Measurements from ENCODE around the gene SLC15A4. TPM values are rescaled to one million over a fixed set of nuclear protein-coding genes. Genes with fewer than 3 reads are reported as not detected.

The SLC15A4 gene
- total RNA-seq, 1 donor from 2014 or later: 25.2 TPM

DNA sequence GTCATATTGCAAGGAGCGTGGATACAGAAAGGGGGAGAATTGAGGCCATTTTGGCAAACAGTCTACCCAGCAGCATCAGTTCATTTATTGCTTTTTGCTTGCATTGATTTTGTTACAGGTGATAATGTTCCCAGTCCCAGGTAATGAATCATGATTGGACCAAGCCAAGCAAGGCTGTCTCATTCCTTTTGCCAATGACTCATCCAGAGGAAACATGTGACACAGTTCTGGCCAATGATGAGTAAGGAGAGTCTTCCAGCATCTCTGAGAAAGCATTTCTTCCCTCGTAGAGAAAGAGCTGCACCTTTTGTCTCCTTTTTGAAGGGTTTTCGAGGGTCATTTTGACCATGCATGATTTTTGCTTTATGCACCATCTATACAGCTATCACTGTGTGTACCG is 68.2 kb downstream of the SLC15A4 start:
- DNase-seq (ENCODE audit: low read depth in 2 of 2): no peak

DNA sequence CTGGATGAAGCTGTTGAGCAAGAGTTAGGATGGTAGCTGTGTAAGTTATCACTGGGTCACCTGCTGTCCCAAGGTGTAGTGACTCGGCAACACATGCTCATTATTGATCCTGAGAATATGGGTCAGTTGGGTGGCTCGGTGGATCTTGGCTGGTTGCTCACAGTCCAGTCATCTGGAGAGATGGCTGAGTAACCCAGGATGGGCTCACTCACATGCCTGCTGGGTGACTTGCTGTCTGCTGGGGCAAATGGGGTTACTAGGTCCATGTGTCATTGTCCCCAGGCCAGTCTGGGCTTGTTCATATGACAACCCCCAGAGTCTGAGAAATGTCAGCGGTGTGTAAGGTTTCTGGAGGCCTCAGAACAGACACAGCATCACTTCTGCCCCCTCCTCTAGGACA is 69.5 kb downstream of the SLC15A4 start:
- no peak for DNase-seq (ENCODE audit: low read depth in 2 of 2)

DNA sequence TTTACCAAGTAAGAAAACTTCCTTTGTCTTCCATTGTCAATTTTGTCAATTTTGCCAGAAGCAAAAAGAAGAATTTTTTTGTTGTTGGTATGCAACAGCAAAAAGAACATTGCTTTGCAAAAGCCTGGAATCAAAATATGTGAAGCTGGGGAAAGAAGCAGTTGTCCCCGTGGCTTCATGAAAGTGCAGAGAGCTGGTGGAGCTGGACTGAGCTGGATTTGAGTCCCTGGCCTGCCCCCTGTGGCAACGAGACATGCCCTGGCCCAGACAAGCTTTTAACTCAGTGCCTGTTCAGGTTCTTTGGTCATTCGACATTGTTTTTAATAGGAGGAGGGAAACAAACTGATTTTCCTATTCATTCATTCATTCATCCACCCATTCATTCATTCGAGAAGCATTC is 70.3 kb downstream of the SLC15A4 start:
- no peak for DNase-seq (ENCODE audit: low read depth in 2 of 2)

DNA sequence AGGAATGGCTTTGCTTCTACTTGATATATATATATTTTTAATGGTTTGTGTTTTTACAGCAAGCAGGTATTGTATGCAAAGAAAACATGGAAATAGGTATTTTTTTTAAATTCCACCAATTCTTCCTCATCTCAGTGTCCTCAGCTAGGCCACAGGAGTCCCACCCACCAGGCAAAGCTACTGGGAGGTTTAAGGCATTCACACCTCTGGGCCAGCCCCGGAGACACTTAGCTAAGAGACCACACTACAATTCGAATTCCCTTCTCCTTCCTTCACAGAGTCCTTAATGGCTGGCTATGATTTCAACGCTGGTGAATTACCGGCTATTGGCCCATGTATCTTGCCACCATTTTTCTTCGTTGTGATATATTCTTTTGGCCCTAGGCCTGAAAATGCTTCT is 71.4 kb downstream of the SLC15A4 start:
- no peak for DNase-seq (ENCODE audit: low read depth in 2 of 2)

DNA sequence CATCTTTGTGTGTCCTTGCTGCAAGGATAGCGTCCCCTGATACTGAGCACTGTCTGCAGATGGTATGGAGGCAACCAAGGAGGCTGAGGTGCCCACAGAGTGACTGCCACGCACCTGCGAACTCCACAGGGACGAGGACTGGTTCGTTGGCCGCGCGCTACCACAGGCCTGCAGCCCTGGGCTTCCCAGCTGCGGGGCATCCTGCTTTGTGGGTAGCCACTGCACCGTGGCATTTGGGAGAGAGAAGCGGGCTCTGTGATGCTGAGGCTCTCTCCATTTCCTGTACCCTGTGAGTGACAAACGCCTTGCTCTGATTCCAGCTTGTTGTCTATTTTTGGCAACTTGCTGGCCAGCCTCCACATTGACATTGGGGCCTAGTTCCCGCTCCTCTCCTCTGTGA is 76.3 kb downstream of the SLC15A4 start:
- DNase-seq (ENCODE audit: low read depth in 2 of 2): no peak

DNA sequence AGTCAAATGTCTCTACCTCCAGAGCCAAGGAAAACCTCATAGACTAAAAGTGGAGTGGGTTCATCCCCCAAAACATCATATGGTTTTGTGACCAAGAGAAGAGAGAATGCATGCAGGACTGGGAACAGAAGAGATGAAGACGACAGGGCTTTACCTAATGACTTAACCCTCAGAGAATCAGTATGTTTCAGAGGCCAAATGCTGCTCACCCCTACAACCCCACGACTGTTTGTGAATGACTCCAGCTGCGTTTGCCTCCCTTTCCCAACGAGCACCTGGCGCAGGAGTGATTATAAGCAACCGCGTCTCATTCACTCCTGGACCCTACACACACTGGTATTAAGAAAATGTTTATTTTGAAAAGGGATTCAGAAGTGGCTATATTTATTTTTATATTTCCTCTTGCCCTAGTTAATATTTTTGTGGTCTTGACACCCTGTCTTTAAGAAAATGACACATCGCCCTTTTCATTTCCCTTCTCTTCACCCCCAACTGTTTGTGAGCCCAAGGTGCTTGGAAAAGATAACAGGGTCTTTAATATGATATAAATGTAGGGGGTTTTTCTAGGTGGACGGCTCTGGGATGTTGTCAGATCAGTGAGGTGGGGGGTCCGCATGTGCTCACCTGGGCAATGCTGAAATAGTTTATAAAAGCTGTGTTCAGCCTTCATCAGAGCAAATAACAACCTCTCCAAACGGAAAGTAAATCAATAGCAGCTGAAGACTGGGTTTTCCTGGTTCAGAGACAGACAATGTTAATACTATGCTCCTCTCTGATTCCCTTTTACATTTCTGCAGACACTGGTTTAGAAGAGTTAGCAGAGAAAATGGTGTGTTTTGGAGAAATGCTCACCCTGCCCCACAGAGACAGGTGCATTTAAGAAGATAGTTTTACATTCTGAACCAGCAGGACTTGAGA is 77.7 kb downstream of the SLC15A4 start:
- no peak for DNase-seq (ENCODE audit: low read depth in 2 of 2)

DNA sequence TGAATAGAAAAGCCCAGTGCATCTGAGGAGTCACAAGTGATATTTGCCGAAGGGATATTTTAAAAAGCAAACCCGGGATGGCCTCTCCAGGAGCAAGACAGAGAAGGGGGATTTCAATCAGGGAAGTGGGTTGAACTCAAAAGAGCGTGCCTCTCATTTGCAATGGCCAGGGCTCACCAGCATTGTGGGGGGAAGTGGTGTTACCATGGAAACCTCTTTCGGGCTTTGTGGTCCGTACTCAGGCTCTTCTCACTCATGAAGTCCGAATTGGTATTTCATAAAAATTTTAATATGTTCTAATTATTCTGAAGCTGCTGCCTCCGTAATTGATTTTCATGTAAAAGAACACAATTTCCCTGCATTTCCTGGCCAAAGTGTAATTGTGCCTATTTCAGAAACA is 79.8 kb downstream of the SLC15A4 start:
- DNase-seq (ENCODE audit: low read depth in 2 of 2): no peak

Other genes starting within 250 kb of the SLC15A4 start
- gene GLT1D1, start 29.5 kb upstream of the SLC15A4 start, total RNA-seq: not detected in 2 replicates

All from lung microvascular endothelial cell (primary cell).